ENCODE measurements around the gene INTS6L.
"Not testable (repeated sequence)": the region's sequence is repeated elsewhere in the genome, so short reads cannot be mapped to it uniquely, and the experiment has no call there.

INTS6L gene

DNA sequence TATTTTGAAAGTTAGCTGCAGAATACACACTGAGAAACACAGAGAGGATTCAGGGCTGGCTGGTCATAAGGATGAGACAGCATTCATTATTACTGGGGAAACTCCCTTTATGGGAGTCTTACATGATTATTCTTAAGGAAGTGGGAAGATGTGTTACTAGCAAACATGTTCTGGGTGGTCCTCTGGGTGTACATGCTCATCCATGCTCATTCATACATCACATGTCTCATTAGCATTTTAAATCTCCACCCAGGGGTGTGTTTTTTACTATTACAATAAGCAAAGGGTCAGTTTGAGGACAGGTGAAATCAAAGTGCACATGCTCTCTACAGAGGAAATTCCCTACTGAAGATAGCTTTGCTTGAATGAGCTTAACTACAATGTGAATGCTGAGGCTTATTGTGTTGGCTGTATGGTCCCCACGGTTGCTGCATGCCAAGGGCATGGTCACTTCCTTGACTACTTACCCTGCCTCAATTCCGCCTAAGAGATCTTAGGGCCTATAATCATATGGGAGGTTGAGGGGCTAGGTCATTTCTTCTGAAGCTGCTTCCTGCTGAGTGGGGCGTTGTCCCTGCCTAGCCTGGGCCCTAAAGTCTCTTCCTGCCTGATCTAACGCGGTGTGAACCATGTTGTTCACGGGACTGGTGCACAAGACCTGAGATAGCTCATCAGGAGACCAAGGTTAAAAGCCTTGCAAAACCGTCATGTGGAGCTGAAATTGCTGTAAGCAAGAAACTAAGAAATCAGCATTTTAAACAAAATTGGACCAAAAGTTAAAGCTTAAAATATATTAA is 104.1 kb downstream of the INTS6L start:
- not testable (repeated sequence) for DNase-seq

DNA sequence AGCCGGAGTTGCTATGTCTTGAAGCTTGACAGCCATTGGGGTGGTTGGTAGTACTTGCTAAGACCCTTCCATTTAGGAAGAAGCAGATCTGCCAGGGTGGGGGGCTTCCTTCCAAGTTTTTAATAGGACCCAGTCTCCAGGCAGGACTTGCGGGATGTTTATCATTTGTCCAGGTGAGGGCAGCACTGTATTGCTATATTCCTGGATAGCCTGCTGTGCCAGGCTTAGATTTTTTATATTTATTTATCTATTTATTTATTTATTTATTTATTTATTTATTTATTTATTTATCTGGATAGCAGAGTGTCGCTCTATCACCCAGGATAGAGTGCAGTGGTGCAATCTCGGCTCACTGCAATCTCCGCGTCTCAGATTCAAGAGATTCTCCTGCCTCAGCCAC is 105.5 kb downstream of the INTS6L start:
- DNase-seq: peak; percentile 22

DNA sequence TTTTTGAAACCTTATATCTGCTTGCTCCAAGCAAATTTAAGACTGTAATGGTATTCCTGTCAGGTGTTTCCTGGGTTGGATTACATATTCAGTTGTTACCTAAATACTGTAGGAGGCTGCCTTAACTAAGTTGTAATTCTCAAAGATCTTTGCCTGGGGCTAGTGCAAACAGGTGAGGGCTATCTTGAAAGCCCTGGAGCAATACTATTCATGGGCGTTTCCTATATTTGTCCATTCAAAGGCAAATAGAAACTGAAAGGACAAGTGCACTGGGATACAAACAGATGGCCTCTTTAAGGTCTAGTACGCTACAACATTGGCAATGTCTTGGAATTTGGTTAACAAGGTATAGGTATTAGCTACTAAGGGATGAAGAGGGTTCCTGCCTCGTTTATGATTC is 108.9 kb downstream of the INTS6L start:
- no peak for DNase-seq
